HepG2 (cell line): ENCODE results near the gene MYD88. TPM values are rescaled to one million over a fixed set of nuclear protein-coding genes. Genes with fewer than 3 reads are reported as not detected.

Experiments
- CEBPZ ChIP-seq: IDR thresholded peaks from 2 replicates; pipeline ENCODE4 v1.6.1; 2012; ENCODE audit warnings: low read length, improper control_type of control experiment
- FOXA1 ChIP-seq, 2 experiments: fragments of 450-650 bp in 1 of 2; sonication (generic) in 1 of 2; formaldehyde crosslinking in 1 of 2; IDR thresholded peaks; 2 replicates each; pipeline versions ENCODE4 v1.4.0 to v1.6.1; 2016 to 2020; ENCODE audit warnings: missing genetic modification reagents in 1 of 2
- KDM6A ChIP-seq: IDR thresholded peaks from 2 replicates; pipeline ENCODE4 v1.6.1; 2016; ENCODE audit warnings: low read depth
- SALL1 ChIP-seq: sonication (generic); formaldehyde crosslinking; IDR thresholded peaks from 2 replicates; pipeline ENCODE4 v1.8.0; 2022; ENCODE audit warnings: mild to moderate bottlenecking, missing genetic modification reagents
- SMAD9 ChIP-seq: sonication (generic); formaldehyde crosslinking; IDR thresholded peaks from 2 replicates; pipeline ENCODE4 v1.5.1; 2020; ENCODE audit warnings: mild to moderate bottlenecking, missing genetic modification reagents
- TAF15 ChIP-seq: fragments of 200-400 bp; formaldehyde crosslinking; IDR thresholded peaks from one replicate; pipeline ENCODE4 v1.6.1; 2018; ENCODE audit warnings: mild to moderate bottlenecking, low read depth, low read length; ENCODE audit not compliant: poor library complexity, severe bottlenecking
- ZNF296 ChIP-seq: sonication (generic); formaldehyde crosslinking; conservative IDR thresholded peaks from 2 replicates; pipeline ENCODE4 v1.5.0; 2020; ENCODE audit warnings: mild to moderate bottlenecking, missing genetic modification reagents
- ZNF3 ChIP-seq: IDR thresholded peaks from 2 replicates; pipeline ENCODE4 v1.7.0; 2017; ENCODE audit warnings: inconsistent platforms
- ZNF441 ChIP-seq: sonication (generic); formaldehyde crosslinking; IDR thresholded peaks from 2 replicates; pipeline ENCODE4 v1.7.0; 2021; ENCODE audit warnings: missing genetic modification reagents, borderline replicate concordance
- ZNF577 ChIP-seq: sonication (generic); formaldehyde crosslinking; IDR thresholded peaks from 2 replicates; pipeline ENCODE4 v1.4.0; 2020; ENCODE audit warnings: mild to moderate bottlenecking, low read depth, missing genetic modification reagents, borderline replicate concordance
- polyA plus RNA-seq, 8 experiments: library from polyadenylated mRNA; depleted of rRNA in 3 of 8; stranded (reverse) in 7 of 8; unstranded in 1 of 8; fragments of >200 nt; fragmentation: Illumina TruSeq in 4 of 8; extraction: Trizol in 4 of 8; gene quantifications; 2 replicates each; pipeline versions ENCODE4 v1.2.1 to v1.2.3, GENCODE V29; 2011 to 2016; ENCODE audit warnings: low read depth in 4 of 8, missing spikeins in 1 of 8, mixed read lengths in 1 of 8; ENCODE audit not compliant: insufficient read depth in 1 of 8
- total RNA-seq, 5 experiments: library from RNA; depleted of rRNA; stranded (reverse); fragments of >200 nt; fragmentation: Illumina TruSeq; extraction: Trizol; gene quantifications; 2 replicates each; pipeline ENCODE4 v1.2.3, GENCODE V29; 2016; ENCODE audit warnings: low read depth in 1 of 5
- TF ChIP-seq, protein P1 (sequence below): sonication (generic); formaldehyde crosslinking; IDR thresholded peaks from 2 replicates; pipeline ENCODE4 v1.8.0; 2022; ENCODE audit warnings: mild to moderate bottlenecking, missing genetic modification reagents; ENCODE audit not compliant: insufficient replicate concordance
- TF ChIP-seq, protein P2 (sequence below): sonication (generic); formaldehyde crosslinking; IDR thresholded peaks from 2 replicates; pipeline ENCODE4 v1.4.0; 2020; ENCODE audit warnings: mild to moderate bottlenecking, missing genetic modification reagents
- TF ChIP-seq, protein P3 (sequence below): sonication (generic); formaldehyde crosslinking; IDR thresholded peaks from 2 replicates; pipeline ENCODE4 v1.4.0; 2020; ENCODE audit warnings: missing genetic modification reagents

MYD88 gene
- total and polyA plus RNA-seq, 2 of the 13 experiments (the other 11 are each of a cell fraction or from before 2014, with no cell fraction given), result 7.6 to 32.7 TPM

GRCh38 chr3:38133557-38134405, 4.7 kb upstream of the MYD88 start (continued):
- TF ChIP-seq, protein P1, sequence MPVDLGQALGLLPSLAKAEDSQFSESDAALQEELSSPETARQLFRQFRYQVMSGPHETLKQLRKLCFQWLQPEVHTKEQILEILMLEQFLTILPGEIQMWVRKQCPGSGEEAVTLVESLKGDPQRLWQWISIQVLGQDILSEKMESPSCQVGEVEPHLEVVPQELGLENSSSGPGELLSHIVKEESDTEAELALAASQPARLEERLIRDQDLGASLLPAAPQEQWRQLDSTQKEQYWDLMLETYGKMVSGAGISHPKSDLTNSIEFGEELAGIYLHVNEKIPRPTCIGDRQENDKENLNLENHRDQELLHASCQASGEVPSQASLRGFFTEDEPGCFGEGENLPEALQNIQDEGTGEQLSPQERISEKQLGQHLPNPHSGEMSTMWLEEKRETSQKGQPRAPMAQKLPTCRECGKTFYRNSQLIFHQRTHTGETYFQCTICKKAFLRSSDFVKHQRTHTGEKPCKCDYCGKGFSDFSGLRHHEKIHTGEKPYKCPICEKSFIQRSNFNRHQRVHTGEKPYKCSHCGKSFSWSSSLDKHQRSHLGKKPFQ (CRISPR knock-in tag), result no peak
- TF ChIP-seq SALL1 (CRISPR knock-in tag), result peak; percentile 90
- TF ChIP-seq KDM6A, result peak; percentile 96
- TF ChIP-seq ZNF441 (CRISPR knock-in tag), result peak; percentile 65; the same call in 1 of the 2 replicates
- TF ChIP-seq TAF15, result no peak
- no peak for TF ChIP-seq SMAD9 (CRISPR knock-in tag)
- no peak for TF ChIP-seq ZNF577 (CRISPR knock-in tag)
- peak; percentile 59; the same call in 1 of the 2 replicates for TF ChIP-seq FOXA1 (IDR thresholded peaks at IDR 0.05)
- TF ChIP-seq FOXA1 (CRISPR knock-in tag; IDR thresholded peaks at IDR 0.05), result peak; percentile 94
- TF ChIP-seq, protein P2, sequence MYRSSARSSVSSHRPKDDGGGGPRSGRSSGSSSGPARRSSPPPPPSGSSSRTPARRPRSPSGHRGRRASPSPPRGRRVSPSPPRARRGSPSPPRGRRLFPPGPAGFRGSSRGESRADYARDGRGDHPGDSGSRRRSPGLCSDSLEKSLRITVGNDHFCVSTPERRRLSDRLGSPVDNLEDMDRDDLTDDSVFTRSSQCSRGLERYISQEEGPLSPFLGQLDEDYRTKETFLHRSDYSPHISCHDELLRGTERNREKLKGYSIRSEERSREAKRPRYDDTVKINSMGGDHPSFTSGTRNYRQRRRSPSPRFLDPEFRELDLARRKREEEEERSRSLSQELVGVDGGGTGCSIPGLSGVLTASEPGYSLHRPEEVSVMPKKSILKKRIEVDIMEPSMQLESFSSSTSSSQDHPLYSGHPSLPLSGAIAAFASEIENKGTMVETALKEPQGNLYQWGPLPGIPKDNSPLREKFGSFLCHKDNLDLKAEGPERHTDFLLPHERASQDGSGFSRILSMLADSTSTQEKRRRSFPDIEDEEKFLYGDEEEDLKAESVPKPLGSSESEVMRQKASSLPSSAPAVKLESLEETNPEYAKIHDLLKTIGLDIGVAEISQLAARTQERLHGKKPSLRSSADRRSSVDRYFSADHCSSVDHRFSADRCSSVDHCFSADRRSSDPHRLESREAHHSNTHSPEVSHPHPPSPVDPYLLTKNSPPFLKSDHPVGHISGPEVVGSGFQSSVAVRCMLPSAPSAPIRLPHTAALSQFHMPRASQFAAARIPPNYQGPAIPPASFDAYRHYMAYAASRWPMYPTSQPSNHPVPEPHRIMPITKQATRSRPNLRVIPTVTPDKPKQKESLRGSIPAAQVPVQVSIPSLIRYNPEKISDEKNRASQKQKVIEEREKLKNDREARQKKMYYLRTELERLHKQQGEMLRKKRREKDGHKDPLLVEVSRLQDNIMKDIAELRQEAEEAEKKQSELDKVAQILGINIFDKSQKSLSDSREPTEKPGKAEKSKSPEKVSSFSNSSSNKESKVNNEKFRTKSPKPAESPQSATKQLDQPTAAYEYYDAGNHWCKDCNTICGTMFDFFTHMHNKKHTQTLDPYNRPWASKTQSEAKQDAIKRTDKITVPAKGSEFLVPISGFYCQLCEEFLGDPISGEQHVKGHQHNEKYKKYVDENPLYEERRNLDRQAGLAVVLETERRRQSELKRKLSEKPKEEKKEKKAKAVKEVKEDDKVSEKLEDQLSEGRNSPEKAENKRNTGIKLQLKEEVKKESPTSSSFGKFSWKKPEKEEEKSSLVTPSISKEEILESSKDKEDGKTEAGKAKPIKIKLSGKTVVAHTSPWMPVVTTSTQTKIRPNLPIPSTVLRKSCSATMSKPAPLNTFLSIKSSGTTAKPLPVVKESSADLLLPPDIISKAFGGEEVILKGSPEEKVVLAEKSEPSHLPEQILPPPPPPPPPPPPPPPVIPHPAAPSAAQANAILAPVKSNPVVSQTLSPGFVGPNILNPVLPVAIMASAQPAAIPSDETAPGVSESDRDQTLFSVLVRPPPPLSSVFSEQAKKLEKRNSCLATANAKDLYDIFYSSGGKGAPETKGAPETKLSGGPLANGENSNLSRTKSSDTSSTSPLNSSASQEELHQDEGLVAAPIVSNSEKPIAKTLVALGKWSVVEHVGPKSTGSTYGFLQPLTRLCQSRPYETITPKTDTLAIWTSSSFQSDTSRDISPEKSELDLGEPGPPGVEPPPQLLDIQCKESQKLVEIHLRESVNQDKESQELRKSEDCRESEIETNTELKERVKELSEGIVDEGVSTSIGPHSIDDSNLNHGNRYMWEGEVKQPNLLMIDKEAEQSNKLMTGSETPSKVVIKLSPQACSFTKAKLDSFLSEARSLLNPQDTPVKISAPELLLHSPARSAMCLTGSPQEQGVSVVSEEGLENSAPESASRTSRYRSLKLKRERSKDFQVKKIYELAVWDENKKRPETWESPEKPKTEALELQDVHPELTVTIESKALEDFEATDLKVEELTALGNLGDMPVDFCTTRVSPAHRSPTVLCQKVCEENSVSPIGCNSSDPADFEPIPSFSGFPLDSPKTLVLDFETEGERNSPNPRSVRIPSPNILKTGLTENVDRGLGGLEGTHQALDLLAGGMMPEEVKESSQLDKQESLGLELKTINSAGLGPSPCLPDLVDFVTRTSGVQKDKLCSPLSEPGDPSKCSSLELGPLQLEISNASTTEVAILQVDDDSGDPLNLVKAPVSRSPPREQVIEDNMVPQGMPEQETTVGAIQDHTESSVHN, result no peak
- TF ChIP-seq ZNF296 (CRISPR knock-in tag), result no peak
- TF ChIP-seq CEBPZ, result no peak
- TF ChIP-seq, protein P3, sequence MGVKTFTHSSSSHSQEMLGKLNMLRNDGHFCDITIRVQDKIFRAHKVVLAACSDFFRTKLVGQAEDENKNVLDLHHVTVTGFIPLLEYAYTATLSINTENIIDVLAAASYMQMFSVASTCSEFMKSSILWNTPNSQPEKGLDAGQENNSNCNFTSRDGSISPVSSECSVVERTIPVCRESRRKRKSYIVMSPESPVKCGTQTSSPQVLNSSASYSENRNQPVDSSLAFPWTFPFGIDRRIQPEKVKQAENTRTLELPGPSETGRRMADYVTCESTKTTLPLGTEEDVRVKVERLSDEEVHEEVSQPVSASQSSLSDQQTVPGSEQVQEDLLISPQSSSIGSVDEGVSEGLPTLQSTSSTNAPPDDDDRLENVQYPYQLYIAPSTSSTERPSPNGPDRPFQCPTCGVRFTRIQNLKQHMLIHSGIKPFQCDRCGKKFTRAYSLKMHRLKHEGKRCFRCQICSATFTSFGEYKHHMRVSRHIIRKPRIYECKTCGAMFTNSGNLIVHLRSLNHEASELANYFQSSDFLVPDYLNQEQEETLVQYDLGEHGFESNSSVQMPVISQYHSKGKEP, result no peak
- no peak for TF ChIP-seq ZNF3 (CRISPR knock-in tag)
